Trophoblast cell (in vitro differentiated cells and primary cell): ENCODE measurements around the gene ZC3H18.
"Not testable (repeated sequence)": the region's sequence is repeated elsewhere in the genome, so short reads cannot be mapped to it uniquely, and the experiment has no call there.

Source experiments
- DNase-seq, 2 donors: peaks; one replicate each; pipeline ENCODE4 v3.0.0-alpha.2; 2016
- H2AFZ ChIP-seq: 2 replicates; pipeline ENCODE4 v1.6.1; 2013; ENCODE audit warnings: low read length, moderate library complexity, mild to moderate bottlenecking; ENCODE audit not compliant: insufficient read depth, poor library complexity
- H2AK5ac ChIP-seq: 2 replicates; pipeline ENCODE4 v1.6.1; 2013; ENCODE audit warnings: mild to moderate bottlenecking, low read length
- H2BK120ac ChIP-seq: 2 replicates; pipeline ENCODE4 v1.6.1; 2013; ENCODE audit warnings: low read length, mild to moderate bottlenecking, moderate library complexity; ENCODE audit not compliant: insufficient read depth, poor library complexity
- H2BK12ac ChIP-seq: 2 replicates; pipeline ENCODE4 v1.6.1; 2013; ENCODE audit warnings: mild to moderate bottlenecking, low read length, moderate library complexity
- H2BK5ac ChIP-seq: 2 replicates; pipeline ENCODE4 v1.6.1; 2013; ENCODE audit warnings: low read length, low read depth, moderate library complexity, mild to moderate bottlenecking; ENCODE audit not compliant: poor library complexity
- H3K14ac ChIP-seq: 2 replicates; pipeline ENCODE4 v1.6.1; 2013; ENCODE audit warnings: mild to moderate bottlenecking, low read length
- H3K18ac ChIP-seq: 2 replicates; pipeline ENCODE4 v1.6.1; 2013; ENCODE audit warnings: mild to moderate bottlenecking, low read length
- H3K23ac ChIP-seq: 2 replicates; pipeline ENCODE4 v1.6.1; 2013; ENCODE audit warnings: low read length
- H3K27ac ChIP-seq: 2 replicates; pipeline ENCODE4 v1.5.1; 2013; ENCODE audit warnings: low read depth, mild to moderate bottlenecking, inconsistent platforms, low read length, moderate library complexity
- H3K27me3 ChIP-seq: 2 replicates; pipeline ENCODE4 v1.6.1; 2013; ENCODE audit warnings: inconsistent platforms, mild to moderate bottlenecking, low read length, moderate library complexity; ENCODE audit not compliant: insufficient read depth
- H3K36me3 ChIP-seq, 2 experiments: 1 replicate in 1 of 2; 2 replicates in 1 of 2; pipeline ENCODE4 v1.6.1; 2013; ENCODE audit warnings: low read length in 2 of 2, mild to moderate bottlenecking in 2 of 2, moderate library complexity in 1 of 2; ENCODE audit not compliant: insufficient read depth in 2 of 2, control insufficient read depth in 1 of 2
- H3K4ac ChIP-seq: 2 replicates; pipeline ENCODE4 v1.6.1; 2013; ENCODE audit warnings: low read depth, mild to moderate bottlenecking, low read length, moderate library complexity
- H3K4me1 ChIP-seq, 2 experiments: 1 replicate in 1 of 2; 2 replicates in 1 of 2; pipeline ENCODE4 v1.6.1; 2013; ENCODE audit warnings: low read length in 2 of 2, mild to moderate bottlenecking in 2 of 2, moderate library complexity in 1 of 2; ENCODE audit not compliant: insufficient read depth in 2 of 2, control insufficient read depth in 1 of 2
- H3K4me2 ChIP-seq: 2 replicates; pipeline ENCODE4 v1.6.1; 2013; ENCODE audit warnings: inconsistent platforms, mild to moderate bottlenecking, low read length, moderate library complexity
- H3K4me3 ChIP-seq: 2 replicates; pipeline ENCODE4 v1.5.1; 2013; ENCODE audit warnings: mild to moderate bottlenecking, low read depth, low read length, inconsistent platforms
- H3K79me1 ChIP-seq: one replicate; pipeline ENCODE4 v1.6.1; 2013; ENCODE audit warnings: low read length
- H3K79me2 ChIP-seq: 2 replicates; pipeline ENCODE4 v1.6.1; 2013; ENCODE audit warnings: low read length, mild to moderate bottlenecking; ENCODE audit not compliant: control insufficient read depth, insufficient read depth, poor library complexity
- H3K9ac ChIP-seq: 2 replicates; pipeline ENCODE4 v1.6.1; 2013; ENCODE audit warnings: mild to moderate bottlenecking, low read length
- H3K9me3 ChIP-seq: 2 replicates; pipeline ENCODE4 v1.6.1; 2013; ENCODE audit warnings: low read depth, mild to moderate bottlenecking, control low read depth, inconsistent platforms, low read length; ENCODE audit not compliant: insufficient read depth
- H4K12ac ChIP-seq: 2 replicates; pipeline ENCODE4 v1.6.1; 2013; ENCODE audit warnings: low read depth, mild to moderate bottlenecking, low read length, moderate library complexity
- H4K8ac ChIP-seq: 2 replicates; pipeline ENCODE4 v1.6.1; 2013; ENCODE audit warnings: low read depth, mild to moderate bottlenecking, low read length, moderate library complexity
- H4K91ac ChIP-seq: one replicate; pipeline ENCODE4 v1.6.1; 2013; ENCODE audit warnings: low read depth, mild to moderate bottlenecking, low read length, moderate library complexity
- WGBS: extraction: QIAGEN DNeasy Blood & Tissue Kit; methylation state at CpG from one replicate; pipeline ENCODE4 v1.1.7; 2013; ENCODE audit warnings: missing lambda C conversion rate; ENCODE audit not compliant: insufficient read length, insufficient coverage; ENCODE audit errors: extremely low coverage; 5-methylcytosine and 5-hydroxymethylcytosine counted together

The ZC3H18 gene

DNA sequence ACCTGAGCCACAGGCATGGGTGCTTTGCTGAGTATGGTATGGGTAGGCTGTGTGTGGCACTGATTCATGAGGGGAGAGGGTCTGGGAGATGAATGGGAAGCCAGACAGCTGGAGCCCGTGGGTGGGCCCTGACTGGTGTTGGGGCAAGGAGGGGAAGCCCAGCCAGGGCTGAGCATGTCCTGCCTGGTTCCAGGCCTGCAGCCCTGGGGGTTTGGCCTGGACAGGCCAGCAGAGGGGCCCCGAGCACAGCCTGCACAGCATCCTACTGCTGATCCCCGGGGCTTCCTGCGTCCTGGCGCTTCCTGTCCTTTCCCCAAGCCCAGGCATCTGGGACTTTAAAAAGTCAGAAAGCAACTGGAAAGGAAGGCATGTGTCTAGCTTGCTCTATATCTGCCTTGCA, 97.3 kb downstream of the ZC3H18 start:
- Histone ChIP-seq H3K9ac (no peak overlapping the region), H3K18ac (peak overlapping the region; percentile 17), H3K23ac (no peak overlapping the region), H3K9me3 (peaks cover 6% of the 10 kb centered on the region), H3K14ac (no peak overlapping the region), H2AK5ac (no peak overlapping the region), H4K8ac (peak overlapping the region; percentile 36), H3K4ac (no peak overlapping the region), H2BK12ac (no peak overlapping the region), H4K91ac (no peak overlapping the region), H3K79me1 (peaks cover 12% of the 10 kb centered on the region), H3K4me3 (no peak overlapping the region), H2BK5ac (no peak overlapping the region), H2AFZ (no peak overlapping the region), H3K79me2 (peaks cover 12% of the 10 kb centered on the region), H4K12ac (no peak overlapping the region), H3K4me1 (peaks cover 3 to 7% of the 10 kb centered on the region in 2 experiments), H3K36me3 (peaks cover 5 to 6% of the 10 kb centered on the region in 2 experiments), H3K27me3 (no peaks in the 10 kb centered on the region), H3K4me2 (no peak overlapping the region), H3K27ac (no peak overlapping the region), H2BK120ac (no peak overlapping the region)
- DNase-seq, result no peak
- WGBS, result no CpG with 5 or more reads among the region's 5 CpGs

DNA sequence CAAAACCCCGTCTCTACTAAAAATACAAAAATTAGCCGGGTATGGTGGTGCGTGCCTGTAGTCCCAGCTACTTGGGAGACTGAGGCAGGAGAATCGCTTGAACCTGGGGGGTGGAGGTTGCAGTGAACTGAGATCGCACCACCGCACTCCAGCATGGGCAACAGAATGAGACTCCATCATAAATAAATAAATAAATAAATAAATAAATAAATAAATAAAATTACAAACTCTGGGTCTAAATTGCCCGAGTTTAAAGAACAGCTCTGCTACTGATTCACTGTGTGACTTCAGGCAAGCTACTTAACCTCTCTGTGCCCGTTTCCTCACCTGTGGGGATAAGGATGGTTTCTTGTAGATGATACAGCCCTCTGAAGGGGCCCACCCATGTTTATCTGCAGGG, 99.3 kb downstream of the ZC3H18 start:
- not testable (repeated sequence) for H3K79me2 ChIP-seq, H3K27me3 ChIP-seq, H3K4me1 ChIP-seq, H2AK5ac ChIP-seq, DNase-seq, H3K9ac ChIP-seq, H4K91ac ChIP-seq, H4K12ac ChIP-seq, H3K23ac ChIP-seq, H2BK5ac ChIP-seq, H2BK12ac ChIP-seq, H3K14ac ChIP-seq, H2BK120ac ChIP-seq, H3K9me3 ChIP-seq, H3K36me3 ChIP-seq, H3K27ac ChIP-seq, H4K8ac ChIP-seq, H3K18ac ChIP-seq, H3K4me2 ChIP-seq, H3K4me3 ChIP-seq, H3K4ac ChIP-seq, H2AFZ ChIP-seq, H3K79me1 ChIP-seq
- no CpG with 5 or more reads among the region's 8 CpGs for WGBS

DNA sequence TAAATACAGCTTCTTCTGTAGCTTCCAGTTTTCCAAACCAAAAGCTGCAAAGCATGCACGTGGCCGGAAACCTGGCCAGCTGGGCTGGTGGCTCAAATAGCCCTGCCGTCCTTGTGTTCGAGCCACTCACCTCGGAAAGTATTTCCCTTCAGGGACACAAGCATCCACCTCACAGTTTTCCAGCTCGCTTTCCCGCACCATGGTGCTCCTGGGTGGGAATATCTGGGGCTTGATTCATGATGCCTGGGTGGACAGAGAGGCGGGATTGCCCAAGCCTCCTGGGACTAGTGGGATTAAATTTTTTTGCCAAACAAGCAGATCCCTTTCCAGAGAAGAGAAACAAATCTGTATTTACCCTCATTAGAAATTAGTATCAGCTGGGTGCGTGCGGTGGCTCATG, 99.8 kb downstream of the ZC3H18 start:
- no peak overlapping the region for H2AFZ ChIP-seq
- no peaks in the 10 kb centered on the region for H3K79me1 ChIP-seq
- H4K8ac ChIP-seq, result no peak overlapping the region
- H2BK12ac ChIP-seq, result no peak overlapping the region
- no peak overlapping the region for H3K9ac ChIP-seq
- no peak overlapping the region for H2AK5ac ChIP-seq
- no peaks in the 10 kb centered on the region for H3K27me3 ChIP-seq
- H3K18ac ChIP-seq, result no peak overlapping the region
- H2BK120ac ChIP-seq, result no peak overlapping the region
- no peak overlapping the region for H2BK5ac ChIP-seq
- peaks cover 3 to 5% of the 10 kb centered on the region in 2 experiments for H3K4me1 ChIP-seq
- H3K4me3 ChIP-seq, result no peak overlapping the region
- peaks cover 6 to 8% of the 10 kb centered on the region in 2 experiments for H3K36me3 ChIP-seq
- no peak overlapping the region for H3K4me2 ChIP-seq
- no peak overlapping the region for H4K12ac ChIP-seq
- no peak overlapping the region for H3K23ac ChIP-seq
- no peak overlapping the region for H4K91ac ChIP-seq
- DNase-seq, result no peak
- no peak overlapping the region for H3K4ac ChIP-seq
- H3K79me2 ChIP-seq, result no peaks in the 10 kb centered on the region
- H3K27ac ChIP-seq, result no peak overlapping the region
- H3K9me3 ChIP-seq, result peaks cover 4% of the 10 kb centered on the region
- no peak overlapping the region for H3K14ac ChIP-seq
- WGBS, result no CpG with 5 or more reads among the region's 10 CpGs

DNA sequence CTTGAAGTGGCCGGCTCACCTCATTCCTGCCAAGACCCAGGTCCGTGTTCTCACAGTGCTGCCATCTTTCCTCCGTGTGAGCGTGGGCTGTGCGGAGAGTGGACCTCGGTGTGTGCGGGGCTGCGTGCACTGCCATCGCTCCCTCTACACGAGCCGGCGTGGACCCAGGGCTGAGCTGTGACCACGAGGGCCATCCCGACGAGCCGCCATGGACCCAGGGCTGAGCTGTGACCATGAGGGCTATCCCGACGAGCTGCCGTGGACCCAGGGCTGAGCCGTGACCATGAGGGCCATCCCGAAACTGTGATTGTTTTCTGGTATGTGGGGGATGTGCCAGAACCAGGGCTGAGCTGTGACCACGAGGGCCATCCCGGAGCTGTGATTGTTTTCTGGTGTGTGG, 101.6 kb downstream of the ZC3H18 start:
- no peak overlapping the region for H3K4me3 ChIP-seq
- no peak overlapping the region for H3K4me2 ChIP-seq
- no peak overlapping the region for H4K91ac ChIP-seq
- DNase-seq, result no peak
- peaks cover 4% of the 10 kb centered on the region for H3K9me3 ChIP-seq
- H2BK120ac ChIP-seq, result no peak overlapping the region
- H3K14ac ChIP-seq, result no peak overlapping the region
- no peak overlapping the region for H3K27ac ChIP-seq
- H3K36me3 ChIP-seq, result peaks cover 6 to 14% of the 10 kb centered on the region in 2 experiments
- H3K4me1 ChIP-seq, result peaks cover 3 to 5% of the 10 kb centered on the region in 2 experiments
- peak overlapping the region; percentile 11 for H2AK5ac ChIP-seq
- H4K12ac ChIP-seq, result no peak overlapping the region
- H3K27me3 ChIP-seq, result no peaks in the 10 kb centered on the region
- no peak overlapping the region for H2BK12ac ChIP-seq
- no peak overlapping the region for H2BK5ac ChIP-seq
- H3K9ac ChIP-seq, result no peak overlapping the region
- H3K23ac ChIP-seq, result no peak overlapping the region
- no peaks in the 10 kb centered on the region for H3K79me2 ChIP-seq
- H4K8ac ChIP-seq, result no peak overlapping the region
- no peak overlapping the region for H2AFZ ChIP-seq
- no CpG with 5 or more reads among the region's 23 CpGs for WGBS
- H3K4ac ChIP-seq, result no peak overlapping the region
- H3K18ac ChIP-seq, result no peak overlapping the region
- no peaks in the 10 kb centered on the region for H3K79me1 ChIP-seq
